ENCODE data around the gene PRKCA. TPM values are rescaled to one million over a fixed set of nuclear protein-coding genes. Genes with fewer than 3 reads are reported as not detected.

The PRKCA gene
- total RNA-seq, result 19.7 and 24.0 TPM in 2 replicates

GRCh38 chr17:66301864-66302741, at the start of gene PRKCA:
PRKCA (plus strand) TSS chr17:66302613.

GRCh38 chr17:66834919-66835454, 532.6 kb downstream of the PRKCA start, which contains the start of gene CACNG5:
CACNG5 (plus strand) TSS chr17:66835117; CDS start chr17:66877333, 42,216 bp downstream.

Other genes with a start within 250 kb of the PRKCA start
- 5.9 and 7.1 TPM in 2 replicates for gene CEP112, start 110.5 kb upstream of the PRKCA start, total RNA-seq
- not detected in 2 replicates for gene APOH, start 73.2 kb upstream of the PRKCA start, total RNA-seq

All from regular cardiac myocyte (primary cell).